GM23248 (cell line): Measurements from ENCODE around the gene ELOVL1.

Experiments
- EZH2 ChIP-seq: fragments of 200-600 bp; sonication (generic); IDR thresholded peaks from 2 replicates; pipeline ENCODE4 v1.6.1; 2018; ENCODE audit warnings: antibody characterized with exemption, mild to moderate bottlenecking; ENCODE audit not compliant: insufficient read depth, poor library complexity, severe bottlenecking
- EZH2phosphoT487 ChIP-seq: fragments of 200-600 bp; sonication (generic); IDR thresholded peaks from 2 replicates; pipeline ENCODE4 v1.6.1; 2018; ENCODE audit warnings: antibody characterized with exemption, moderate library complexity, mild to moderate bottlenecking, low read depth; ENCODE audit not compliant: insufficient read depth

- no peak for TF ChIP-seq EZH2
- no peak for TF ChIP-seq EZH2phosphoT487
Measured at GRCh38 chr1:43316738-43317520, 50.9 kb downstream of the ELOVL1 start.
